ENCODE results near the gene PRCD. TPM values are rescaled to one million over a fixed set of nuclear protein-coding genes. Genes with fewer than 3 reads are reported as not detected.

Gene PRCD
- total RNA-seq, 4 donors from 2014 or later, result 0.26 to 13.4 (median 0.69) TPM; not detected in 1

DNA sequence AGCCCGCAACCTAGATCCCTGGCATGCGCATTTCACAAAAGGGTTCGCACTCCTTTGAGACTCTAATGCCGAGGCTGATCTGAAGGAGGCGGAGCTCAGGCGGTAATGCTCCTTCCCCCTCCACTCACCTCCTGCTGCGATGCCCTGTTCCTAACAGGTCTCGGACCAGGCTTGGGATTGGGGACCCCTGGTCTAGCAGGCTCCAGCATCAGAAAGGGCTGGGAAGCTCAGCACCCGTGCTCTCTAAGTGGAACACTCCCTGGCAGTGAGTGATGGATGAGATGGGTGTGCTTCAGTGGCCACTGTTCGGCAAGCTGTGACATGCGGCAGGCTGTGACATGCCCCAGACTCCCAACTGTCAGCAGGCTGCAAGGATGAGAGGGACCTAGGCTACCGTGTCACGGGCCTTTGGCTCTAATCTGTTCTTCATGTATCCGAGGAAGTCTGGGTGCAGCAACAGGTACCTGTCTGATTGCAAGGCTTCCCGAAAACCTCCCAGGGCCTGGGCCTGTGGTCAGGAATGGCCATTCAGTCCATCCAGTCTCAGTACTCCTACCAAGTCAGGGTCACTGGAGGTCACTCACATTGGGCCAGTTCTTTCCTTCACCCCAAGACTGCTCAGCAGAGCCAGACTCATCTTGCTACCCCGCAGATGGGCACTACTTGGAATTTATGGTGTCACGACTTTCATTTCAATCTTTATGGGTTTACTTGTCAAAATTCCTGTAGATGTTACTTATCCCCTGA, 47.1 kb downstream of the PRCD start:
- DNase-seq, result no peak
- peaks cover 3 to 5% of the 10 kb centered on the region in 2 donors for H3K27me3 ChIP-seq
- H3K4me3 ChIP-seq, result no peak overlapping the region

DNA sequence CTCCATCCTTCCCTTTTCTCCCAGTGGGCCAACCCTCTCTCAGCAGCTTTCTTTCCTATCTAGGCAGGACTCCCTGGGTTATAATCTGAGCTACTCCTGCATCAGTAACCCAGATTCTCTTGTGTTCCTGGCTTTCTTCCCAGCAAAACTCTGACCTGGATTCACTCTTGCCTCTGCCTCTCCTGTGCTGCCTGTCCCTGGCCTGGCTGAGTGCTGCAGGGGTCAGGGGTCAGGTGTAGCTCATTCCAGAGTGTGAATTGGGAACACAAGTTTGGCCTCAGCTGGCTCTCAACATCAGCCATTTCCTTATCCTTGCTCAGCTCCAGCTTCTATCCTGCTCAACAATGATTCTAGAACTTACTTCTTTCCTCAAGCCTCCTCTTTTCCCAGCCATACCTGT, 48.3 kb downstream of the PRCD start:
- H3K27ac ChIP-seq, result no peak overlapping the region
- no peak overlapping the region for H3K4me3 ChIP-seq
- no peaks in the 10 kb centered on the region for H3K9me3 ChIP-seq
- peaks cover 3 to 5% of the 10 kb centered on the region in 2 donors for H3K27me3 ChIP-seq
- intact Hi-C loops (cut with DNase I; ENCODE audit: low total_unique reads), result no loop called here
- H3K36me3 ChIP-seq, result no peaks in the 10 kb centered on the region
- DNase-seq, result peak in 1 of 2 donors; percentile 28
- TF ChIP-seq, protein P1, sequence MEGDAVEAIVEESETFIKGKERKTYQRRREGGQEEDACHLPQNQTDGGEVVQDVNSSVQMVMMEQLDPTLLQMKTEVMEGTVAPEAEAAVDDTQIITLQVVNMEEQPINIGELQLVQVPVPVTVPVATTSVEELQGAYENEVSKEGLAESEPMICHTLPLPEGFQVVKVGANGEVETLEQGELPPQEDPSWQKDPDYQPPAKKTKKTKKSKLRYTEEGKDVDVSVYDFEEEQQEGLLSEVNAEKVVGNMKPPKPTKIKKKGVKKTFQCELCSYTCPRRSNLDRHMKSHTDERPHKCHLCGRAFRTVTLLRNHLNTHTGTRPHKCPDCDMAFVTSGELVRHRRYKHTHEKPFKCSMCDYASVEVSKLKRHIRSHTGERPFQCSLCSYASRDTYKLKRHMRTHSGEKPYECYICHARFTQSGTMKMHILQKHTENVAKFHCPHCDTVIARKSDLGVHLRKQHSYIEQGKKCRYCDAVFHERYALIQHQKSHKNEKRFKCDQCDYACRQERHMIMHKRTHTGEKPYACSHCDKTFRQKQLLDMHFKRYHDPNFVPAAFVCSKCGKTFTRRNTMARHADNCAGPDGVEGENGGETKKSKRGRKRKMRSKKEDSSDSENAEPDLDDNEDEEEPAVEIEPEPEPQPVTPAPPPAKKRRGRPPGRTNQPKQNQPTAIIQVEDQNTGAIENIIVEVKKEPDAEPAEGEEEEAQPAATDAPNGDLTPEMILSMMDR (IDR thresholded peaks at IDR 0.05), result no peak
- TF ChIP-seq POLR2A (IDR thresholded peaks at IDR 0.05), result no peak
- H3K4me1 ChIP-seq, result no peaks in the 10 kb centered on the region

More for the DNA sequence above, 47.1 kb downstream of the PRCD start:
- no peak for TF ChIP-seq POLR2A (IDR thresholded peaks at IDR 0.05)
- TF ChIP-seq, protein P1 (IDR thresholded peaks at IDR 0.05), result no peak
- Histone ChIP-seq H3K27ac (no peak overlapping the region), H3K36me3 (no peaks in the 10 kb centered on the region), H3K9me3 (no peaks in the 10 kb centered on the region), H3K4me1 (no peaks in the 10 kb centered on the region)
- intact Hi-C loops (cut with DNase I; ENCODE audit: low total_unique reads), result no loop called here

DNA sequence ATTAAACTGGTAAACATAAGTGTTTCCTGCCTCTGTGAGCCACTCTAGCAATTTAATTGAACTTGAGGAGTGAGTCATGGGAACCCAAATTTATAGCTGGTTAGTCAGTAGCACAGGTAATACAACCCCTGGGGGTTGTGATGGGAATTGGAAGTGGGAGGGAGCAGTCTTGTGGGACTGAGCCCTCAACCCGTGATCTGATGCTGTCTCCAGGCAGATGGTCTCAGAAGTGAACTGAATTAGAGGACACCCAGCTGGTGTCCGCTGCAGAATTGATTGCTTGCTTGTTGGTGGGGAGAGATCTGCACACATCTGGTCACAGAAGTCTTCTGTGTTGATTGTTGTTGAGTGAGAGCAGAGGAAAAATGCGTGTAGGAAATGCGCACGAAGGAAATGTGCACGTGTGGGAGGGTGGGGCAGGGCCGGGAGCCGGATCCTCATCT, 53.6 kb downstream of the PRCD start:
- TF ChIP-seq, protein P1 (IDR thresholded peaks at IDR 0.05), result no peak
- no peak for TF ChIP-seq POLR2A (IDR thresholded peaks at IDR 0.05)
- DNase-seq, result no peak

DNA sequence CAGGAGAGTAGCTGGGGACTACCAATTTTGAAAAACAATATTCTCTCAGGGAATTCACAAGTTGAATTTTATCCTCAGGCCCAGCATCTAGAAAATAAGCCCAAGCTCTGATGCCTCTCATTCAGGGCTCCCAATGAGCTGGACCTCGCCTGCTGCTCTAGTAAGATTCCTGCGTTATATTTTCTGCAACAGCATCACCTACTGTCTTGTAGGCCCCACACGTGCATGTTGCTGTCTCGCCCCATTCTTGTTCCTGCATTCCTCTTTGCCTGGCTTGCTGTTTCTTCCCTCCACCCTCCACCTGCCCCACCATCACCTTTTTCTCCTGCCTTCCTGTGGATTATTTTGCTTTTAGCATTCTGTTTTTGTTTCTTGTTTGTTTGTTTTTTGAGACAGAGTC, 54.1 kb downstream of the PRCD start:
- Histone ChIP-seq H3K27ac (no peak overlapping the region), H3K9me3 (no peaks in the 10 kb centered on the region), H3K4me1 (no peaks in the 10 kb centered on the region), H3K27me3 (no peaks in the 10 kb centered on the region), H3K36me3 (no peaks in the 10 kb centered on the region), H3K4me3 (no peak overlapping the region)
- intact Hi-C loops (cut with DNase I; ENCODE audit: low total_unique reads), result no loop called here
- no peak for TF ChIP-seq POLR2A (IDR thresholded peaks at IDR 0.05)
- TF ChIP-seq, protein P1 (IDR thresholded peaks at IDR 0.05), result no peak
- no peak for DNase-seq

More for the DNA sequence above, 53.6 kb downstream of the PRCD start:
- Histone ChIP-seq H3K4me1 (no peaks in the 10 kb centered on the region), H3K27ac (no peak overlapping the region), H3K36me3 (no peaks in the 10 kb centered on the region), H3K4me3 (no peak overlapping the region), H3K27me3 (no peaks in the 10 kb centered on the region), H3K9me3 (no peaks in the 10 kb centered on the region)
- intact Hi-C loops (cut with DNase I; ENCODE audit: low total_unique reads), result no loop called here

DNA sequence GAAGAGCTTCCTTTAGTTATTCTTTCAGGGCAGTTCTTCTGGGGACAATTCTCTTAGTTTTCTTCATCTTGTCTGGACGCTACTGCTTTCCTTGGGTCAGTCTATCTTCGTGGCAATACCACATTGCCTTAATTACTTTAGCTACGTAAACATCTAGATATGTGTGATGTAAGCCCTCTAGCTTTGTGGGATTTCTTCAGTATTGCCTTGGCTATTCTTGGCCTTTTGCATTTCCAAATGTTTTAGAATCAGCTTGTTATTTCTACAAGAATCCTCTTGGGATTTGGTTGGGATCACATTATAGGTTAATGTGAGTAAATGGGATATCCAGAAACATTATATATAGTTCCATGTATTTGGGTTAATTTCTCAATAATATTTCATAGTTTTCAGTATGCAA, 54.8 kb downstream of the PRCD start:
- no peak for TF ChIP-seq POLR2A (IDR thresholded peaks at IDR 0.05)
- TF ChIP-seq, protein P1 (IDR thresholded peaks at IDR 0.05), result no peak
- H3K9me3 ChIP-seq, result no peaks in the 10 kb centered on the region
- no peak overlapping the region for H3K4me3 ChIP-seq
- intact Hi-C loops (cut with DNase I; ENCODE audit: low total_unique reads), result no loop called here
- no peak for DNase-seq
- H3K4me1 ChIP-seq, result no peaks in the 10 kb centered on the region
- H3K36me3 ChIP-seq, result no peaks in the 10 kb centered on the region
- no peak overlapping the region for H3K27ac ChIP-seq
- H3K27me3 ChIP-seq, result no peaks in the 10 kb centered on the region
